LNCaP clone FGC (cell line): Measurements from ENCODE around the gene PRSS2.
"Not testable (repeated sequence)": the region's sequence is repeated elsewhere in the genome, so short reads cannot be mapped to it uniquely, and the experiment has no call there.

ENCODE experiments used
- DNase-seq: peaks from one replicate; pipeline ENCODE4 v3.0.0-alpha.2; 2011; ENCODE audit warnings: low read depth
- H3K4me3 ChIP-seq: 2 replicates; pipeline ENCODE4 v1.5.1; 2011; ENCODE audit warnings: mild to moderate bottlenecking, low read depth, low read length, control low read depth
- CTCF ChIP-seq: IDR thresholded peaks from 2 replicates; pipeline ENCODE4 v1.5.1; 2012; ENCODE audit warnings: mild to moderate bottlenecking; ENCODE audit not compliant: control insufficient read depth, insufficient read depth; ENCODE audit errors: extremely low read depth

PRSS2 gene

GRCh38 chr7:142770661-142771352, at the start of gene PRSS2:
Gene PRSS2 (plus strand): TSS chr7:142770970. CDS start chr7:142770983, 13 bp downstream.
- no peak for TF ChIP-seq CTCF
- H3K4me3 ChIP-seq = no peak within 1 kb of the TSS
- DNase-seq = no peak

GRCh38 chr7:142720986-142721385, 49.8 kb upstream of the PRSS2 start:
- no peak overlapping the region for H3K4me3 ChIP-seq
- no peak for TF ChIP-seq CTCF
- DNase-seq = no peak

GRCh38 chr7:142722248-142722794, 48.4 kb upstream of the PRSS2 start:
- DNase-seq = no peak
- no peak overlapping the region for H3K4me3 ChIP-seq
- no peak for TF ChIP-seq CTCF

GRCh38 chr7:142733271-142733670, 37.5 kb upstream of the PRSS2 start:
- H3K4me3 ChIP-seq = no peak overlapping the region
- TF ChIP-seq CTCF = no peak
- no peak for DNase-seq

- TF ChIP-seq CTCF = no peak
- DNase-seq = no peak
- H3K4me3 ChIP-seq = no peak overlapping the region
Observed at GRCh38 chr7:142739923-142740492, 30.8 kb upstream of the PRSS2 start.

- H3K4me3 ChIP-seq = no peak overlapping the region
- DNase-seq = no peak
- TF ChIP-seq CTCF = no peak
Observed at GRCh38 chr7:142740786-142741185, 30.0 kb upstream of the PRSS2 start.

- not testable (repeated sequence) for DNase-seq, H3K4me3 ChIP-seq
Observed at GRCh38 chr7:142741932-142742331, 28.8 kb upstream of the PRSS2 start.
